GM19397 (cell line): ENCODE measurements around the gene SERPINB6.
"Not testable (repeated sequence)": the region's sequence is repeated elsewhere in the genome, so short reads cannot be mapped to it uniquely, and the experiment has no call there.

ENCODE experiments used
- ATAC-seq: cut with Tn5 transposase; IDR thresholded peaks from one replicate; pipeline ENCODE4 v1.9.1; 2021; ENCODE audit warnings: mild to moderate bottlenecking, moderate library complexity; ENCODE audit not compliant: unreplicated experiment

The SERPINB6 gene

GRCh38 chr6:2977799-2978590 lies 6.6 kb upstream of the SERPINB6 start:
- ATAC-seq, result no peak

- no peak for ATAC-seq
Observed at GRCh38 chr6:2977290-2977689, 5.9 kb upstream of the SERPINB6 start.

DNA sequence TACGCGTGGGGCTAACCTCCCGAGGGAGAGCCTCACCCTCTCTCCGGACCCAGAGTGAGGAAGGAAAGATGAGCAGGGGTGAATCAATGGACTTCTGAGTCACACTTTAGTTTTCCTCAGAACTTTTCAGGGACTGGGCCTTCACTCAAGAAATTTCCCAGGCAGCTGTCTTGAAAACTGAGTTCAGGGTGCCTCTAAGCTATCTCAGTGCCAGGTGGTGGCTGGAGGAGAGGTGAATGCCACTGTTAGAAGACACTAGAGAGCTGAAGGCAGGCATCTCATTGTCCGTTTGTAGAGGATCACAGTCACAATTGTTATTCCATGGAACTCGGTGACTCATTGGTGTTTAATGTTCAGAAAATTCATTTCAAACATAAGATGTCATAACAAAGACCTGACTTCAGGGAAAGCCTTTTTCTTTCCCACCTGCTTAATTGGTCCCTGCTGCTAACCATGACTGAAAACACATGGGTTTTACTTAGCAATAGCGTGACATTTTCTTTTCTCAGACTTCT lies 5.3 kb upstream of the SERPINB6 start:
- no peak for ATAC-seq

DNA sequence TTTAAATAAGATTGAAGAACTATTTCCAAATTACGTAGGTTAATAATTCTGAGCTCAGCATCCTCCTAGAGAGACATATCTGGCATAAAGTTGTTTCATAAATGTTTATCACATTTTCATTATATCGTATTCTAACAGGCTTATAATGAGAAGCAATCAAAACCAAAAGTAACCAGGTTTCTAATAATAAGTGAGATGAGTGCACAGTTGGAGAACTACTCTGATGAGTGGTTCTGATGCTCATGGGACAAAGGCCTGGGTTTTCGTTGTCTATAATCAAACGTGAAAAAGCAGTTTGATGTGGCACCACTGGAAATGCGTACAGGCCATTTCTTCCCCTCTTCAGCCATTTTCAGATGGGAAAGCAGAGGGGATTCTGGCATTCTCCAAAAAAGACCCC lies 4.7 kb upstream of the SERPINB6 start:
- no peak for ATAC-seq

- no peak for ATAC-seq
Observed at GRCh38 chr6:2973676-2974075, 2.3 kb upstream of the SERPINB6 start.

DNA sequence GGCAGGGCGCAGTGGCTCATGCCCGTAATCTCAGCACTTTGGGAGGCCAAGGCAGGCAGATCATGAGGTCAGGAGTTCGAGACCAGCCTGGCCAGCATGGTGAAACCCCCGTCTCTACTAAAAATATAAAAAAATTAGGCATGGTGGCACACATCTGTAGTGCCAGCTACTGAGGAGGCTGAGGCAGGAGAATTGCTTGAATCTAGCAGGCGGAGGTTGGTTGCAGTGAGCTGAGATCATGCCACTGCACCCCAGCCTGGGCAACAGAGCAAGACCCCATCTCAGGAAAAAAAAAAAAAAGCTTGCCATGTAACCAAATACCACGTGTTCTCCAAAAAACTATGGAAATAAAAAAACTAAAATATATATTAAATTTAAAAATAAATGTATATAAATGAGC lies 1.8 kb upstream of the SERPINB6 start:
- ATAC-seq, result not testable (repeated sequence)

DNA sequence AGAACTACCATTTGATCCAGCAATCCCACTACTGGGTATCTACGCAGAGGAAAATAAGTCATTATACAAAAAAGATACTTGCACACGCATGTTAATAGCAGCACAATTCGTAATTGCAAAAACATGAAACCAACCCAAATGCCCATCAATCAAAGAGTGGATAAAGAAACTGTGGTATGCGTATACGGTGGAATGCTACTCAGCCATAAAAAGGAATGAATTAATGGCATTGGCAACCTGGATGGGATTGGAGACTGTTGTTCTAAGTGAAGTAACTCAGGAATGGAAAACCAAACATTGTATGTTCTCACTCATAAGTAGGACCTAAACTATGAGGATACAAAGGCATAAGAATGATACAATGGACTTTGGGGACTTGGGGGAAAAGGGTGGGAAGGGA lies 1.3 kb upstream of the SERPINB6 start:
- ATAC-seq, result not testable (repeated sequence)

- not testable (repeated sequence) for ATAC-seq
Observed at GRCh38 chr6:2972219-2972487, 786 bp upstream of the SERPINB6 start.

DNA sequence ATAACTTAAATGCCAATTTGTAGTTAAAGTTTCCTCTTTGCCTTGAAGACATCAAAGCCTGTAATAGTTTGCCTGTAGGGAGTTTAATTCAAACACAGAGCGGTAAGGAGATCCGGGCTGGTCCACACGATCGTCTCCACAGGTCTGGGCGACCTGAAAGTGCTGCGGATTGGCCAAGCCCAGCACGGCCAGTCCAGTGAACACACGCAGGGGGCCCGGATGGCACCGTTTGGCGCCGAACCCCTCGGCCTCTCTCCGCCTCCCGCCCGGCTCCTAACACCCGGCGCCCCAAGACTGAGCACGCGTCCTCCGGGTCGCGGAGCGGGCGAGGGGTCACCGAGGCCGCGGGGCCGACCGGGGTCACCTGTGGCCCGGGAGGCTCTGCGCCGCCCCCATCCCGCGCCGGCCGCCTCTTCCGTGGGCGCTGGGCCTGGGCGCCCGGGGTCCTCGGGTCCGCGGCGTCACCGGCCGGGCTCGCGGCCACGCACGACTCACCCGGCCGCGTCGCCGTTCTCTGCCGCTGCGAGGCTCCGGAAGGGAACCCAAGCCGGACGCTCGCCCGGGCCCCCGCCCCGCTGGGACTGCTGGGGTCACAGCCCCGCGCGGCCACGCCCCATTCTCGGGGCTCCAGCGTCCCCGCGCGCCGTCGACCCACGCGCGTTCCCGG lies 481 bp downstream of the SERPINB6 start:
- no peak for ATAC-seq

- ATAC-seq, result no peak
Observed at GRCh38 chr6:2970034-2970685, 1.2 kb downstream of the SERPINB6 start.

DNA sequence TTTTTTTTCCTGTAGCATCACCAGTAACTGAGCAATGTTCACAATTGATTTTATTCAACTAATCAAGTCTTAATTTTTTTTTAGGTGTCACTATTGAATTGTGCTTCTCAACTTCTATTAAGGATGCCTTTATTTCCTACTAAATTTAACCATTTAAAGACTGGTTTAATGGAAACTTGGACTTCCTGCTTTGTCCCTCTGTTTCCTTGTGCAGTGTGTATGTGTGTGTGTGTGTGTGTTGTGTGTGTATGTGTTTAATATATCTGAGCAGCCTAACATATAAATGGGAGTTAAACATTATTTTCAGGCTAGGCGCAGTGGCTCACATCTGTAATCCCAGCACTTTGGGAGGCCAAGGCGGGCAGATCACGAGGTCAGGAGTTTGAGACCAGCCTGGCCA lies 1.8 kb downstream of the SERPINB6 start:
- ATAC-seq, result no peak

DNA sequence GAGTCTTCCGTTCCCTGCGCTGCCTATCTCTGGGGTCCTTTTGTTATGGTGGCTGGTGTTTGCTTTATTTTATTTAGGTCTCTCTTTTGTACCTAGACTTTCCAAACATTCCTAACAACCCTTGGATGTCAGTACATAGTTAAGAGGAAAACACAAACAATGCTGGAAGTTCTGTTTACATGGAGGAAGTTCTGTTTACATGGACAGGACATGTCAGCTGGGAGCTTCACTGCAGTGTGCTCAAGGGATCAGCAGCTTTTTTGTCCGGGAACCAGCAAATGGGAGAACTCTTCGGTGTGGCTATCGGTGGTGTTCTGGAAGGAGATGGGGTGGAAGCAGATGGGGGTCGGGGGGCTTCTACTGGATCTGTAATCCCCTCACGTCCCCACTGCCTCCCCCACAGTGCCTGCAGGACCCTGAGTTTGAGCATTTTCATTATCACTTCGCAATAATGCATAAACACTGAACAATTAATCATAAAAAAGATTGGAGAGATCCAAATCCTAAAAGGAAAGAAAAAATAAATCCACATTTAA lies 2.7 kb downstream of the SERPINB6 start:
- no peak for ATAC-seq

DNA sequence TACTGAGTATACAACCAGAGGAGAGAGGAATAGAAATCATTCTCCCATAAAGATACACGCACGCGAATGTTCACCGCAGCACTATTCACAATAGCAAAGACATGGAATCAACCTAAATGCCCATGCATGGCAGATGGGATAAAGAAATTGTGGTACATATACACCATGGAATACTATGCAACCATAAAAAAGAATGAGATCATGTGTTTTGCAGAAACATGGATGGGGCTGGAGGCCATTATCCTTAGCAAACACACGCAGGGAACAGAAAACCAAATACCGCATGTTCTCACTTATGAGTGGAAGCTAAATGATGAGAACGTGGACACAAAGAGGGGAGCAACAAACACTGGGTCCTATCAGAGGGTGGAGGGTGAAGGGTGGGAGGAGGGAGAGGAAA lies 3.4 kb downstream of the SERPINB6 start:
- ATAC-seq, result no peak

- ATAC-seq, result no peak
Observed at GRCh38 chr6:2966347-2966746, 5.0 kb downstream of the SERPINB6 start.

GRCh38 chr6:2964793-2965505 lies 6.4 kb downstream of the SERPINB6 start:
- no peak for ATAC-seq

GRCh38 chr6:2963756-2964155 lies 7.6 kb downstream of the SERPINB6 start:
- no peak for ATAC-seq

DNA sequence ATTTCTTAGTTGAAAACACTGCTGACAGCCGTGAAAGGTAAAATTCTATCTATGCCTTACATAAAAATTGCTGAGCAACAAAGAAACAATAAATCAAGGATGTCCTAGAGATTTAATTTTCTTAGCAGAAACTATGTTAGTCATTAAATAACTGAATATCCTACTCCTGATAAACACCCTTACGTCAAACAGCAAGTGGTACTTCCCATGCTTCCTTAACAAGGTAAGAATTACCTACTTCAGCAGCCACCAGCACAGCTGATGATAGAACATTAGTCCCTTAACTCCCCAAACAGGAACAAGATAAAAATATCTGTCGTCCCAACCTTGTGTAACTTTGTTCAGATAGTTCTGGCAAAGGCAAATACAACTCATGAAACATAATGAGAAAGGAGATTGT lies 8.7 kb downstream of the SERPINB6 start:
- ATAC-seq, result no peak

GRCh38 chr6:2962004-2962403 lies 9.4 kb downstream of the SERPINB6 start:
- no peak for ATAC-seq

GRCh38 chr6:2961506-2961905 lies 9.9 kb downstream of the SERPINB6 start:
- ATAC-seq, result no peak

DNA sequence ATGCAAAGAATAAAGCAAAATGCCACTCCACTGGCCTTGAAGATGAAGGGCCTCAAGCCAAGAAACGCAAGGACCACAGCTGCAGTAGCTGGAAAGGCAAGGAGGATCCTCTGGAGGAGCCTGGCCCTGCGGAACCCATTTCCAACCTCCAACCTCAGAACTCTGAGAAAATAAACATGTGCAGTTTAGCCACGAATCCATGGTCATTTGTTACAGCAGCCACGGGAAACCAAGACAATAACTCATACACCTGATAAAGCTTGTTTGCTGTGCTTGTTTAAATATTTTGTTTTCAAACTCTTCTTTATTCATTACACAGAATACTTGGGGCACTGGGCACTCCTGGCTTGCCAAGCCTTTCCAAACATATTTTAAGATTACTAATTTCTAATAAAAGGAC lies 10.4 kb downstream of the SERPINB6 start:
- no peak for ATAC-seq
